Skin epidermis (tissue), 12 donors: ENCODE results near the gene AMER2.

Experiments
- H3K27ac ChIP-seq, 21 experiments: fragments of 200-600 bp; sonication (generic) in 11 of 21; one replicate each; pipeline ENCODE4 v1.5.0; 2020; ENCODE audit warnings: mild to moderate bottlenecking in 3 of 21, inconsistent platforms in 2 of 21, moderate library complexity in 2 of 21
- H3K4me3 ChIP-seq, 7 experiments: fragments of 200-600 bp; sonication (generic) in 2 of 7; one replicate each; pipeline ENCODE4 v1.5.0; 2020; ENCODE audit warnings: inconsistent platforms in 2 of 7, mild to moderate bottlenecking in 2 of 7, moderate library complexity in 1 of 7

AMER2 gene

GRCh38 chr13:25186187-25186586 is 14.1 kb upstream of the AMER2 start:
- Histone ChIP-seq H3K27ac (no peak overlapping the region), H3K4me3 (no peak overlapping the region)

DNA sequence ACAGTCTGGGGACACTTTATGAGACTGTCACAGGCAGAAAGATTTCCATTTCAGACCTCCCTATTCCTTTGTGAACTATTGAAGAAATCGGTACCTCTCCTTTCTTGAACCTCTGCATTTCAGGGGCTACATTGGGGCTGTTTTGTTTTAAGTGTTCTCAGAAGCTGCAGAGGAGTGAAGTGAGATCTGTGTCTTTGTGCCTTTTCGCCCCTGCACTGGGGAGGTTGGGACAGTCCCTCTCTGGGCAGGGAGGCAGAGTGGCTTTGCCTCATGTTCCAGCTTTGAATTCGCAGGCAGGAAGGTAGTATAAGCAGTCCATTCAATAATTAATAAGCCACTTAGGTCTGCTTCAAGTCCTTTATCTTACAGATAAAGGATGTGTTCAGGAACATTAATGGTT is 9.5 kb upstream of the AMER2 start:
- Histone ChIP-seq H3K27ac (no peak overlapping the region), H3K4me3 (no peak overlapping the region)

DNA sequence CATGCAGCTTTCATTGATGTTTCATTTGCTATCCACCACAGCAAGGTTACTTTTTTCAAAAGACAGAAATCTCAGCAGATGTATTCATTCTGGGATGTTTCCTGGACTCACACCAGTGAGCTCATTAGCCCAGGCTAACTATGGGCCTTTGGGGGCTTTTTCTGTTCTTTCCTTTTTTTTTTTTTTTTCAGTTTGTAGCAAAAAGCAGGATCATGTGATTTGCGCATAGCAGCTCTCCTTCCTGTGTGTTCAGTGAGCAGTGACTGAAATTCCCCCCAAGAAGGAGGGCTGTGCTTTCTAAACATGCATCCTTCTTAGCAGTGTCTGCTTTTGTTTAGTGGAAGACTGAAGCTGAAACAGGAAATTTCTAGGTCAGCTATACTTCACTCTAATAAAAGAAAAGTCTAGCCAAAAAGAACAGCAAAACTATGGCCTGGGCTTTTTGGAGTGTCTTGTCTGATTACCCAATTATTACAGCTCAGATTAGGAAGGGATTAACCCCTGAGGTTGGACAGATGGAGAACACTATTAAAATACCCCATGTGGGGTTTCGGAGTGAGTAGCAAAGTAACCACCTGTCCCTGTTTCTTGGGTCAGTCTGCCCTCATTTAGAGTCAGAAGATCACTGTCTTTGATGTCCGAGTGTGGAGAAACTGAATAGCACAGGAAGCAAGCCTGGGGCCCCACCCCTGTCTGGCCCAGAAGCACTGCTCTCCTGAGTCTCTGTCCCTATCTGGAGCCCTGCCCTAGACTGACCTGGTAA is 8.9 kb upstream of the AMER2 start:
- Histone ChIP-seq H3K27ac (no peak overlapping the region), H3K4me3 (no peak overlapping the region)

GRCh38 chr13:25179832-25180774 is 8.0 kb upstream of the AMER2 start:
- Histone ChIP-seq H3K4me3 (no peak overlapping the region), H3K27ac (no peak overlapping the region)

DNA sequence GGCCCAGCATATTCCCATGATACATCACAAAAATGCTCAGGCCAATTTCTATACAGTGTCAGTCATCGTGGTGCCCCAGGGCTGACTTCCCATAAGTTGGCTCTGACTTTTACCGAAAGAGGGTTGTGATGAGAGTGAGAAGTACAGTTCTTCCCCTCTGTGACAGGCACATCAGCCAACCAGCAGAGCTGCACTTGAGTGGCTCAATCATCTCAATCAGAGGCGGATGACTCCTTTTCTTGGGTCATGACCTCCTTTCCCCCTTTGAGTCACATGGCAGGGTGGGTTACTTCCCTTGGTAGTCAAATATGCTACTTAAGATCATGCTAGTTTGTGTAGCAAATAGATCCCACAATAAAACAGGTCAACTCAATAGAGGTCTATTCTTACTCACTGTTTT is 6.9 kb upstream of the AMER2 start:
- Histone ChIP-seq H3K4me3 (no peak overlapping the region), H3K27ac (no peak overlapping the region)

GRCh38 chr13:25178070-25178469 is 6.0 kb upstream of the AMER2 start:
- Histone ChIP-seq H3K27ac (no peak overlapping the region), H3K4me3 (no peak overlapping the region)

- Histone ChIP-seq H3K4me3 (no peak overlapping the region), H3K27ac (no peak overlapping the region)
These were observed 5.5 kb upstream of the AMER2 start for GRCh38 chr13:25177636-25178035.

GRCh38 chr13:25177012-25177411 is 4.9 kb upstream of the AMER2 start:
- Histone ChIP-seq H3K27ac (no peak overlapping the region), H3K4me3 (no peak overlapping the region)

GRCh38 chr13:25175431-25175830 is 3.3 kb upstream of the AMER2 start:
- Histone ChIP-seq H3K4me3 (no peak overlapping the region), H3K27ac (no peak overlapping the region)

DNA sequence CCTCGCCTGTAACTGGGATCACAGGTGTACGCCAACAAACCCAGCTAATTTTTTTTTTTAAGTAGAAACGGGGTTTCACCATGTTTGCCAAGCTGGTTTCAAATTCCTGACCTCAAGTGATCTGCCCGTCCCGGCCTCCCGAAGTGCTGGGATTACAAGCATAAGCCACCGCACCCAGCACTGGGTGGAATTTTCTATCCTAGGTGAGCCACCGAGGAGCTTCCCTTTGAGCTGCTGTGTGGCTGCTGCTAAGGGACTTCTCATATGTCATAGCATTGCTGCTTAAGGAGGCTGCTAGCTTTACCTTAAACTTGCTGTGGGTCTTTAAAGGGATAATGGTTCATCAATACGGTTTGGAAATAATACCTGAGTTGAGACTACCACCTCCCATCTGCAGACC is 2.9 kb upstream of the AMER2 start:
- no peak overlapping the region for H3K27ac ChIP-seq

DNA sequence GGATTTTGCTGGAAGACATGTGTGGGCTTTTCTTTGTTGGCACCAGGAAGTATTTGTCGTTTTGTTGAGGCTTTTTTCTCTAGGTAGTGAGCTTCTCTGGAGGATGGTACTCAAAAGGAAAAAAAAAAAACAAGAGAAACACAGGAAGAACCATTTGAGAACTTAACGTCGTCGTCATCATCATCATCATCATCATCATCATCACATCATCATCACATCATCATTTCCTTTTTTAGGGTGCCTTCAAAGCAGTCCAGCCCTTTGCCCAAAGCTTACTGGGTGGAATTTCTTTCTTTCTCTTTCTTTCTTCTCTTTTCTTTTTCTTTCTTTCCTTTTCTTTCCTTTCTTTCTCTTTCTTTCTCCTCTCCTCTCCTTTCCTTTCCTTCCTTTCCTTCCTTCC is 2.2 kb upstream of the AMER2 start:
- Histone ChIP-seq H3K4me3 (no peak overlapping the region), H3K27ac (no peak overlapping the region)

More for the DNA sequence above, 2.9 kb upstream of the AMER2 start:
- no peak overlapping the region for H3K4me3 ChIP-seq

DNA sequence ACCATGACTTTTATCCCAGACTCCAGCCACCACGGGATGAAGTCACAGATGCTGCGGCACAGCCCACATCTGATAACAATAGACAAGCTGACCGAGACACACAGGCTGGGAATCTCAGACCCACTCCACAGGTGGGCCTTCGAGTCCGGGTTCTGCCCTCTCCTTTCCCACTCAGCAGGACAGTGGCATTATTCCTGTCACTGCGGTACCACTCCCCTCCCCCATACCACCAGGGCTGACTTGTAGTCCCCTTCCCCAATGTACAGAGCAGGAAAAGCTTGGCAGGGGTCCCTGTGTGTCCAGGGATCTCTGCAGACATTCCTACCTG is 179 bp upstream of the AMER2 start:
- Histone ChIP-seq H3K27ac (no peak overlapping the region), H3K4me3 (no peak overlapping the region)

GRCh38 chr13:25171170-25171516 is 945 bp downstream of the AMER2 start:
- H3K4me3 ChIP-seq = peak overlapping the region in 5 of 7 experiments; percentile 0 to 40 (median 29)
- peak overlapping the region in 2 of 21 experiments; percentile 0 to 68 for H3K27ac ChIP-seq

DNA sequence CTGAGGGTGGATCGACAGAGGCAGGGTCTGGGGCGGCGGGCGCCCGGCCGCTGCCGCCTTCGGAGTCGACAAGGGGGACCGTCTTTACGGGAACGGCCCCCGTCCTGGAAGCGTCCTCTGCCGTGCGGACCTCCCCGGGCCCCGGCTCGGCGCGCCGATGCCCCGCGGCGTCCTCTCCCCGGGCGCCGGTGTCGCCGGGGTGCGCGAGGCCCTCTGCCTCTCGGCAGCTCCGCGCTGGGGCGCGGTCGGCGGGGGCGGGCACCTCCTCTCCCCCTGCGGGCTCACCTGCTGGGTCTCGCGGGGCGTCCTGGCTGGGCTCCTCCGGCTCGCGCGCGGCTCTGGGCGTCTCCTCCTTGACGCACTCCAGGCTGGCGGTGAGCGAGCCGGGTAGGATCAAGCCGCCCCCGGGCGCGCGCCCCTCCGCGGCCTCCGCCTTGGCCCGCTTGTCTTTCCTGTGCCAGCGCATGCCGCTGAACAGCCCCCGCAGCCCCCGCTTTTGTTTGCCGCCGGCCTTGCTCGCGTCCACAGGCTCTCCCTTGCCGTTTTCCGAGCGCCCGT is 1.5 kb downstream of the AMER2 start:
- H3K4me3 ChIP-seq = peak overlapping the region in 5 of 7 experiments; percentile 0 to 40 (median 29)
- H3K27ac ChIP-seq = peak overlapping the region in 2 of 21 experiments; percentile 0 to 68

- Histone ChIP-seq H3K27ac (peak overlapping the region in 2 of 21 experiments; percentile 0 to 68), H3K4me3 (peak overlapping the region in 3 of 7 experiments; percentile 29 to 40 (median 34))
These were observed 2.0 kb downstream of the AMER2 start for GRCh38 chr13:25169951-25170553.

GRCh38 chr13:25169356-25169755 is 2.7 kb downstream of the AMER2 start:
- no peak overlapping the region for H3K27ac ChIP-seq
- peak overlapping the region in 2 of 7 experiments; percentile 29 to 40 for H3K4me3 ChIP-seq

GRCh38 chr13:25168790-25169189 is 3.3 kb downstream of the AMER2 start:
- peak overlapping the region in 1 of 7 experiments; percentile 12 for H3K4me3 ChIP-seq
- H3K27ac ChIP-seq = no peak overlapping the region

GRCh38 chr13:25167382-25168174 is 4.5 kb downstream of the AMER2 start:
- Histone ChIP-seq H3K27ac (no peak overlapping the region), H3K4me3 (no peak overlapping the region)

DNA sequence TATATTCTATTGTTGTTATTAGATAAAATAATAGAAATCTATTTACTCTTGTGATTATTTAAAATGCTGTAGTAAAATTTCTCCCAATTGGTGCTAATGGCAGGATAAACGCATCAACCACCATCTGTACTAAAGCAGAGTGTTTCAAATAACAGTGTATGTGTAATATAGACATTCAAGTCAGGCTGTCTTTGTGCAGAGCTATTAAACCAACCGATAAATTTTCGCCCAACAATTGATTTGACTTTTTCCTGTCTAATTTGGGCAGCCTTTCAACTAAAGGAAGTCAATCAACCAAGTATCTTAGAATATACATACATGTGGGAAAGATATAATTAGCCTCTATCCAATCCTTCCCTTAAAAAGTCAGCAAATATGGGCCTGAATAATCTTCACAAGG is 5.8 kb downstream of the AMER2 start:
- H3K4me3 ChIP-seq = no peak overlapping the region
- H3K27ac ChIP-seq = no peak overlapping the region

DNA sequence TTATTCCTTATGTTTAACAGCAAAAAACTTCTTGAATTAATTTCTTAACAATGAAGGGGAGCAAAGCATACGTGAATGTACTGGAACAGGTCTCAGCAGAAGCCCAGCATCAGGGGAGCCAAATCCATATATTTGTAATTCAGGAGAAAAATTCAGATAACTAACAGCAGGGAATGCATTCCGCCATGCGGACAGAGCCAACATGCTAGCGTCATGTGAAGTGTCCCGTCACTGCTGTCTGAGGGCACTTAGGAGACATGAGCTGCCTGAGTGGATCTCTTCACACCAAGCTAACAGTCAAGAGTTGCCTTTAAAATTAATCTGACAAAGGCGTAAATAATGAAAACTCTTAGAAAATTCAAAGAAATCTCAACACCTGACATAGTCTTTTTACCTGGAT is 6.4 kb downstream of the AMER2 start:
- Histone ChIP-seq H3K27ac (no peak overlapping the region), H3K4me3 (no peak overlapping the region)
